Sigmoid colon (tissue), 4 donors: Measurements from ENCODE around the gene EPN2.

Experiments
- CTCF ChIP-seq, 4 experiments: fragments of 450-650 bp in 3 of 4; fragments of 200-600 bp in 1 of 4; IDR thresholded peaks; one replicate each; pipeline ENCODE4 v1.5.1; 2016 to 2019; ENCODE audit warnings: antibody characterized with exemption in 4 of 4, mild to moderate bottlenecking in 3 of 4, moderate library complexity in 2 of 4
- EP300 ChIP-seq, 4 donors: sonication (generic); formaldehyde crosslinking; IDR thresholded peaks; one replicate each; pipeline ENCODE4 v1.6.1; 2017; ENCODE audit warnings: antibody characterized with exemption in 4 of 4
- POLR2A ChIP-seq, 2 donors: fragments of 450-650 bp; IDR thresholded peaks; one replicate each; pipeline ENCODE4 v1.6.1; 2016; ENCODE audit warnings: antibody characterized with exemption in 2 of 2, mild to moderate bottlenecking in 2 of 2, moderate library complexity in 2 of 2

- TF ChIP-seq CTCF (IDR thresholded peaks at IDR 0.05) (no peak), POLR2A (IDR thresholded peaks at IDR 0.05) (no peak), EP300 (IDR thresholded peaks at IDR 0.05) (no peak)
Observed at GRCh38 chr17:19301274-19301951, 64.2 kb downstream of the EPN2 start.
